Upper lobe of left lung (tissue), 4 donors: ENCODE results near the gene KRTAP5-2.

Experiments used
- POLR2AphosphoS5 ChIP-seq, 2 donors: sonication (generic); formaldehyde crosslinking; IDR thresholded peaks; one replicate each; pipeline ENCODE4 v1.5.1; 2017; ENCODE audit warnings: antibody characterized with exemption in 2 of 2
- TF ChIP-seq, protein P1 (sequence below), 6 experiments: fragments of 450-650 bp in 4 of 6; fragments of 200-600 bp in 2 of 6; sonication (generic) in 2 of 6; IDR thresholded peaks; one replicate each; pipeline ENCODE4 v1.5.1; 2016 to 2019; ENCODE audit warnings: antibody characterized with exemption in 6 of 6

- no peak for TF ChIP-seq POLR2AphosphoS5 (IDR thresholded peaks at IDR 0.05)
- TF ChIP-seq, protein P1, sequence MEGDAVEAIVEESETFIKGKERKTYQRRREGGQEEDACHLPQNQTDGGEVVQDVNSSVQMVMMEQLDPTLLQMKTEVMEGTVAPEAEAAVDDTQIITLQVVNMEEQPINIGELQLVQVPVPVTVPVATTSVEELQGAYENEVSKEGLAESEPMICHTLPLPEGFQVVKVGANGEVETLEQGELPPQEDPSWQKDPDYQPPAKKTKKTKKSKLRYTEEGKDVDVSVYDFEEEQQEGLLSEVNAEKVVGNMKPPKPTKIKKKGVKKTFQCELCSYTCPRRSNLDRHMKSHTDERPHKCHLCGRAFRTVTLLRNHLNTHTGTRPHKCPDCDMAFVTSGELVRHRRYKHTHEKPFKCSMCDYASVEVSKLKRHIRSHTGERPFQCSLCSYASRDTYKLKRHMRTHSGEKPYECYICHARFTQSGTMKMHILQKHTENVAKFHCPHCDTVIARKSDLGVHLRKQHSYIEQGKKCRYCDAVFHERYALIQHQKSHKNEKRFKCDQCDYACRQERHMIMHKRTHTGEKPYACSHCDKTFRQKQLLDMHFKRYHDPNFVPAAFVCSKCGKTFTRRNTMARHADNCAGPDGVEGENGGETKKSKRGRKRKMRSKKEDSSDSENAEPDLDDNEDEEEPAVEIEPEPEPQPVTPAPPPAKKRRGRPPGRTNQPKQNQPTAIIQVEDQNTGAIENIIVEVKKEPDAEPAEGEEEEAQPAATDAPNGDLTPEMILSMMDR (IDR thresholded peaks at IDR 0.05), result no peak
These were observed 30.4 kb downstream of the KRTAP5-2 start for GRCh38 chr11:1567721-1568100.
